Activated CD4-positive, alpha-beta T cell treated with anti-CD3 and anti-CD28 coated beads for 24 hours (primary cell): ENCODE measurements around the gene NMT1.
A peak's percentile ranks its signal among the peaks of the same experiment; 100 is the strongest.

Experiments used
- DNase-seq, 2 donors: peaks; one replicate each; pipeline ENCODE4 v3.0.0-alpha.2; 2020; ENCODE audit warnings: low read depth in 2 of 2

The NMT1 gene

GRCh38 chr17:45081047-45081703 lies 20.1 kb downstream of the NMT1 start:
- no peak for DNase-seq

GRCh38 chr17:45086391-45086790 lies 25.3 kb downstream of the NMT1 start:
- no peak for DNase-seq

- DNase-seq, result no peak
Observed at GRCh38 chr17:45086865-45087503, 25.9 kb downstream of the NMT1 start.

GRCh38 chr17:45087504-45087975 lies 26.4 kb downstream of the NMT1 start:
- DNase-seq, result no peak

- DNase-seq, result no peak
Observed at GRCh38 chr17:45087978-45088377, 26.9 kb downstream of the NMT1 start.

- no peak for DNase-seq
Observed at GRCh38 chr17:45088741-45089140, 27.6 kb downstream of the NMT1 start.

- DNase-seq, result no peak
Observed at GRCh38 chr17:45090711-45091110, 29.6 kb downstream of the NMT1 start.

GRCh38 chr17:45091778-45092425 lies 30.8 kb downstream of the NMT1 start:
- no peak for DNase-seq

- no peak for DNase-seq
Observed at GRCh38 chr17:45092911-45093430, 31.9 kb downstream of the NMT1 start.

- no peak for DNase-seq
Observed at GRCh38 chr17:45093444-45094110, 32.5 kb downstream of the NMT1 start.

GRCh38 chr17:45096141-45096540 lies 35.0 kb downstream of the NMT1 start:
- no peak for DNase-seq

- DNase-seq, result no peak
Observed at GRCh38 chr17:45096926-45097325, 35.8 kb downstream of the NMT1 start.

GRCh38 chr17:45098081-45098868 lies 37.2 kb downstream of the NMT1 start:
- no peak for DNase-seq

- DNase-seq, result peak; percentile 57 to 75
Observed at GRCh38 chr17:45098869-45099616, 37.9 kb downstream of the NMT1 start.

GRCh38 chr17:45101546-45101882 lies 40.4 kb downstream of the NMT1 start:
- no peak for DNase-seq

- DNase-seq, result no peak
Observed at GRCh38 chr17:45101883-45102811, 41.0 kb downstream of the NMT1 start.

- no peak for DNase-seq
Observed at GRCh38 chr17:45102856-45103255, 41.7 kb downstream of the NMT1 start.

GRCh38 chr17:45103269-45103795 lies 42.2 kb downstream of the NMT1 start:
- DNase-seq, result no peak

GRCh38 chr17:45104029-45104428 lies 42.9 kb downstream of the NMT1 start:
- no peak for DNase-seq
